Parathyroid adenoma (tissue), 2 donors: Measurements from ENCODE around the gene KRT75.
"Not testable (repeated sequence)": the region's sequence is repeated elsewhere in the genome, so short reads cannot be mapped to it uniquely, and the experiment has no call there.

Source experiments
- H2AFZ ChIP-seq: fragments of 300-600 bp; sonication (generic); one replicate; pipeline ENCODE4 v1.7.0; 2017; ENCODE audit warnings: antibody characterized with exemption, mild to moderate bottlenecking
- H3K27ac ChIP-seq: fragments of 300-600 bp; sonication (generic); one replicate; pipeline ENCODE4 v1.7.0; 2017
- H3K27me3 ChIP-seq: fragments of 300-600 bp; sonication (generic); one replicate; pipeline ENCODE4 v1.7.0; 2017; ENCODE audit warnings: low read length; ENCODE audit not compliant: control insufficient read depth, insufficient read depth
- H3K36me3 ChIP-seq: fragments of 300-600 bp; sonication (generic); one replicate; pipeline ENCODE4 v1.7.0; 2017; ENCODE audit warnings: low read length; ENCODE audit not compliant: control insufficient read depth, insufficient read depth
- H3K4me1 ChIP-seq: fragments of 300-600 bp; sonication (generic); one replicate; pipeline ENCODE4 v1.7.0; 2017; ENCODE audit warnings: control low read depth
- H3K4me2 ChIP-seq: fragments of 300-600 bp; sonication (generic); one replicate; pipeline ENCODE4 v1.7.0; 2017; ENCODE audit warnings: low read length
- H3K4me3 ChIP-seq: fragments of 300-600 bp; sonication (generic); one replicate; pipeline ENCODE4 v1.7.0; 2017; ENCODE audit warnings: low read depth, low read length
- H3K79me2 ChIP-seq: fragments of 300-600 bp; sonication (generic); one replicate; pipeline ENCODE4 v1.7.0; 2017; ENCODE audit warnings: control low read depth
- H3K9ac ChIP-seq: fragments of 300-600 bp; sonication (generic); one replicate; pipeline ENCODE4 v1.7.0; 2017; ENCODE audit warnings: mild to moderate bottlenecking
- H3K9me3 ChIP-seq: fragments of 300-600 bp; sonication (generic); one replicate; pipeline ENCODE4 v1.7.0; 2017; ENCODE audit warnings: low read length; ENCODE audit not compliant: control insufficient read depth
- TF ChIP-seq, protein P1 (sequence below): fragments of 300-600 bp; sonication (generic); IDR thresholded peaks from one replicate; pipeline ENCODE4 v1.7.0; 2017; ENCODE audit warnings: antibody characterized with exemption, mild to moderate bottlenecking
- donor health status: primary hyperparathyroidism.

Gene KRT75

DNA sequence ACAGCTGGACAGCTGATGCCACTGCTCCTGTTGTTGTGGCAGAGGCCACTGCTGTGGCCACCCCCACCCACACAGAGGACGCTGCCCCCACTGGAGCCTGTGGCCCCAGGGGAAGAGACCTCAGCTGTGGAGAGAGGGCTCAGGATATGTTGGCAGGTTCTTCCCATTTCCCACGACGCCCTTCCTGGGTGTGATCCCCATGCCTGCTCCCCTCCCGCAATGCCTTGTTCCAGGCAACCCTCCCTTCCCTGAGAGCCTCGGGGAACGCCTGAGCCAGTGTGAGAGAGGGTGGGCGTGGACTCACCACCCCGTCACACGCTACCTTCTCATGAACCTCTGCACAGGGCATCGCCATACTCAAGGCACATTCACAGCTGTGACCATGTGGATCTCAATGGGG is 22.4 kb downstream of the KRT75 start:
- no peaks in the 10 kb centered on the region for H3K9me3 ChIP-seq
- H3K27ac ChIP-seq: no peak overlapping the region
- H3K9ac ChIP-seq: no peak overlapping the region
- no peaks in the 10 kb centered on the region for H3K79me2 ChIP-seq
- TF ChIP-seq, protein P1, sequence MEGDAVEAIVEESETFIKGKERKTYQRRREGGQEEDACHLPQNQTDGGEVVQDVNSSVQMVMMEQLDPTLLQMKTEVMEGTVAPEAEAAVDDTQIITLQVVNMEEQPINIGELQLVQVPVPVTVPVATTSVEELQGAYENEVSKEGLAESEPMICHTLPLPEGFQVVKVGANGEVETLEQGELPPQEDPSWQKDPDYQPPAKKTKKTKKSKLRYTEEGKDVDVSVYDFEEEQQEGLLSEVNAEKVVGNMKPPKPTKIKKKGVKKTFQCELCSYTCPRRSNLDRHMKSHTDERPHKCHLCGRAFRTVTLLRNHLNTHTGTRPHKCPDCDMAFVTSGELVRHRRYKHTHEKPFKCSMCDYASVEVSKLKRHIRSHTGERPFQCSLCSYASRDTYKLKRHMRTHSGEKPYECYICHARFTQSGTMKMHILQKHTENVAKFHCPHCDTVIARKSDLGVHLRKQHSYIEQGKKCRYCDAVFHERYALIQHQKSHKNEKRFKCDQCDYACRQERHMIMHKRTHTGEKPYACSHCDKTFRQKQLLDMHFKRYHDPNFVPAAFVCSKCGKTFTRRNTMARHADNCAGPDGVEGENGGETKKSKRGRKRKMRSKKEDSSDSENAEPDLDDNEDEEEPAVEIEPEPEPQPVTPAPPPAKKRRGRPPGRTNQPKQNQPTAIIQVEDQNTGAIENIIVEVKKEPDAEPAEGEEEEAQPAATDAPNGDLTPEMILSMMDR: no peak
- H3K27me3 ChIP-seq: no peaks in the 10 kb centered on the region
- H3K4me1 ChIP-seq: no peaks in the 10 kb centered on the region
- H3K36me3 ChIP-seq: no peaks in the 10 kb centered on the region
- H3K4me2 ChIP-seq: no peak overlapping the region
- no peak overlapping the region for H2AFZ ChIP-seq
- H3K4me3 ChIP-seq: no peak overlapping the region

- not testable (repeated sequence) for H3K9me3 ChIP-seq, H3K27ac ChIP-seq, H3K4me3 ChIP-seq, H2AFZ ChIP-seq, H3K27me3 ChIP-seq, H3K4me2 ChIP-seq, H3K9ac ChIP-seq, H3K79me2 ChIP-seq, H3K4me1 ChIP-seq, H3K36me3 ChIP-seq
Observed at GRCh38 chr12:52410589-52411248, 23.5 kb downstream of the KRT75 start.

GRCh38 chr12:52407918-52408317 is 26.3 kb downstream of the KRT75 start:
- Histone ChIP-seq H3K4me3 (no peak overlapping the region), H3K79me2 (no peaks in the 10 kb centered on the region), H2AFZ (no peak overlapping the region), H3K36me3 (no peaks in the 10 kb centered on the region), H3K9me3 (no peaks in the 10 kb centered on the region), H3K27ac (no peak overlapping the region), H3K9ac (no peak overlapping the region), H3K4me1 (no peaks in the 10 kb centered on the region), H3K27me3 (no peaks in the 10 kb centered on the region), H3K4me2 (no peak overlapping the region)
- TF ChIP-seq, protein P1: no peak

- Histone ChIP-seq H3K27ac (no peak within 1 kb of the TSS), H3K79me2 (no peaks in the 10 kb centered on the region), H3K27me3 (no peaks in the 10 kb centered on the region), H3K4me1 (no peaks in the 10 kb centered on the region), H3K9me3 (no peaks in the 10 kb centered on the region), H3K36me3 (no peaks in the 10 kb centered on the region), H3K9ac (no peak within 1 kb of the TSS), H2AFZ (no peak within 1 kb of the TSS), H3K4me2 (no peak within 1 kb of the TSS), H3K4me3 (no peak within 1 kb of the TSS)
- TF ChIP-seq, protein P1: no peak
Observed at GRCh38 chr12:52405922-52406385, 28.2 kb downstream of the KRT75 start, which contains the start of gene KRT82. TSS of gene KRT82 (minus strand) at chr12:52406335. CDS start at chr12:52406277, 58 bp downstream.

DNA sequence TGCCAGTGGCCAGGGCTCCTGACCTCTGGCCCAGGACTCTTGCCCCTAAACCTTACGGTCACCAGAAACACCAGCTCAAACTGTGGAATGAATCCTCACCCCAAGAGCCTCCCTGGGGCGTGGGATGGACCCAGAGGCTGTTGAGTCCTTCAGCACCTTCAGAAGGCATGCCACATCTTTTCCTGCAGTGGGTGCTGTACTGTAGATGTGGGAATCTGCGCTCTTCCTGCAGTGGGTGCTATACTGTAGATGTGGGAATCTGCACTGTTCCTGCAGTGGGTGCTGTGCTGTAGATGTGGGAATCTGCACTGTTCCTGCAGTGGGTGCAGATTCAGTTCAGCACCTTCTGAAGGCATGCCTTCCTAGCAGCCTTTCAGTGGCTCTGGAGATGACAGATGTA is 29.2 kb downstream of the KRT75 start:
- Histone ChIP-seq H2AFZ (no peak overlapping the region), H3K4me2 (no peak overlapping the region)

More for the DNA sequence above, 29.2 kb downstream of the KRT75 start:
- Histone ChIP-seq H3K9me3 (no peaks in the 10 kb centered on the region), H3K36me3 (no peaks in the 10 kb centered on the region), H3K9ac (no peak overlapping the region), H3K27me3 (no peaks in the 10 kb centered on the region), H3K27ac (no peak overlapping the region), H3K79me2 (no peaks in the 10 kb centered on the region), H3K4me3 (no peak overlapping the region), H3K4me1 (no peaks in the 10 kb centered on the region)
- TF ChIP-seq, protein P1: no peak
